Left renal pelvis (tissue), 4 donors: ENCODE results near the gene CDH23. TPM values are rescaled to one million over a fixed set of nuclear protein-coding genes. Genes with fewer than 3 reads are reported as not detected.

Source experiments
- DNase-seq, 4 donors: peaks; one replicate each; pipeline ENCODE4 v3.0.0-alpha.2; 2013; ENCODE audit warnings: low read depth in 4 of 4, low spot score in 3 of 4
- polyA plus RNA-seq, 4 donors: library from polyadenylated mRNA; unstranded; fragments of 120-200 nt; gene quantifications; one replicate each; pipeline ENCODE4 v1.2.1, GENCODE V29; 2013; ENCODE audit not compliant: insufficient read length in 4 of 4

Gene CDH23
- polyA plus RNA-seq, 4 donors = 1.5 to 28.3 (median 2.7) TPM

DNA sequence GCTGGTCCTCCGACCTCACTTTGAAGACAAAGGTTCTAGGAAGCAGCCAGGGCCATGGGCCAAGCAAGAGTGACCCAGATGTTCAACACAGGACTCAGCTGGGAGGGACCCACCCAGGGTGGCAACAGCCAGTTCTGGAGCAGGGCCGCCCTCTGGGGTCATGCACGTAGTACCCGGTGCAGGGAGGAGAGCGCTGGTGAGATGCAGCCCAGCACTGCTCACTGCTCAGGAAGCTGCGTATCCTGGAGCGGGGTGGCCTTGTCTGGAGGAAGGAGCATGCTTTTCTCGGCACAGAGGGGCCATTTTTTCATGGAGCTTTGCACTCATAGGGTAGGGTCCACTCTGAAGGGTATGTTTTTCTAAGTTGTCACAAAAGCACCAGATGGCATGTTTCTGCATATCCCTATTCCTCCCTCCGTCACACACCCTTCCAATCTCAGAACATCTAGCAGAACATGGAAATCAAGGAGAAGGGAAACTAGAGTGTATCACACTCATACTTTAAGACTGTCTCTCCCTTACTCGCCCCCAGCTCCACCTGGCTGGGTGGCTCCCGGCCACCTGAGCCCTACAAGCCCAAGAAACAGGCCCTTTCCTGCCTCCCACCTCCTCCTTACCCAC, 132.6 kb downstream of the CDH23 start:
- no peak for DNase-seq

DNA sequence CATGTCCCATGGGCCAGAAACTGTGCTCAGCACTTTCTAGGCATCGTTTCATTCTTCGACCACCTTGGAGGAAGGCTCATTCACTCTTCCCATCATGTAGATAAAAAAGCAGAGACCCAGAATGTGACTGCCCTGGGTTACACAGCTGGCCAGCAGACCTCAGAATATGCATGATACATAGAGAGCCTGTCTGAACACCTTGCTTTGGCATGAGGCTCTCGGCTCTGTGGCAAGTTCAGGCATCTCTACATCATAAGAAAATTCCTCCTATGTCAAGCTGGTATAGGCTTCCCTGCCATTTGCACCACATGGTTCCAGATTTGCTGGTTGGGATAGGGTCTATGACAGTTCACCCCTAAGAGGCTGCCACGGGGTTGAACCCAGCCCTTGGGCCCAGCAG, 134.1 kb downstream of the CDH23 start:
- no peak for DNase-seq

DNA sequence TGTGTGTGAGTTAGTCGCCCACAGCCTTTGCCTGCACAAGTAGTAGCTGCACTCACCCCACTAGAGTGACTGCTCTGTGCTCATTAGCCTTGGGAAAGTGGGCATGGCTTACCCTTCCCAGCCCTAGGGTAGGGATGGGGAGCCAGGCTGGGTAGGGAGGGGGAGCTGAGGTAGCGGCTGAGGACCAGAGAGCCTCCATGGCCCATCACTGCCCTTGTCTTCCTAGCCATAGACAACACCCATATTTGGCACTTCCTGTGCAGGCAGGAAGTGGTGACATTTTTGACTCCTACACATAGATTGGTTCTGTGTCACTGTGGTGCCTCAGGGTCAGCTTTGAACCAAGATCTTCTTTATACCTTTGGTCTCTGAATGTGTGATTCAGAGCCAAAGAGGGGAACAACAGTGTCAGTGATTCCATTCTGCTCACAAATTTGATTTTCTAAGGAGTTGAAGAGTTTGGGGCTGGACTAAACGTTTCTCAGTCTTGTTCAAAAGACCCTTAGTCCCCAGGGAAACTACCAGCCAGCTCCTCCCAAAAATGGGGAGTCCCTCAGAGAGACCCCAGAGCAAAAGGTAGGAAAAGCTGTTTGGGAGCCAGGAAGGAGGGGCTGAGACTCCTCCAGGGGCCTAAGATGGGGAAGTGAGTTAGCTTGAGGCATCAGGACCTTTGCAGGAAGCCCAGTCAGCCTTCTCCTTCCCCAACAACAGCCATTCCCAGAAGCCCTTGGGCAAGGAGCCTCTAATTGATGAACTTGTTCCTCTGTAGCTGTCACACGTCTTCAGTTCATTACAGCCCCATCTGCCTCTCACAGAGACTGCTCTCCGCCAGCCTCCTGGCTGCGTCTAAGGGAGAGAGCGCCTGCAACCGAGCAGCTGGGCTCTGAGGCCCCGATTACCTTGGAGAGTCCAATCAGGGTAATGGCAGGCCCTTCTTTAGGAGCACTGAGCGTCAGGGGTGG, 135.0 kb downstream of the CDH23 start:
- DNase-seq = no peak

DNA sequence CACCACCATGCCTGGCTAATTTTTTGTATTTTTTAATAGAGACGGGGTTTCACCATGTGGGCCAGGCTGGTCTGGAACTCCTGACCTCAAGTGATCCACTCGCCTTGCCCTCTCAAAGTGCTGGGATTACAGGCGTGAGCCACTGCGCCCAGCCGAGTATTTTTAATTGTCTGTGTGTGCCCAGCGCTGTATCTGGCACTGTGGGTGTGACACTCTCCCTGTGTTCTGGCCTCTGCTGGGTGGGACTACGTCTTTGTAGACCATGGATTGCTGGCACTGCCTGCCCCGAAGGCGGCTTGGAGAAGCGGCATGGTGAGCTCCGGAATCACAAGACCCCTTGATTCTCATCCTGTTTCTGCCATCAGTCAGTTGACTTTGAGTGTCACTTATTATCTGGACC, 136.2 kb downstream of the CDH23 start:
- DNase-seq = no peak

DNA sequence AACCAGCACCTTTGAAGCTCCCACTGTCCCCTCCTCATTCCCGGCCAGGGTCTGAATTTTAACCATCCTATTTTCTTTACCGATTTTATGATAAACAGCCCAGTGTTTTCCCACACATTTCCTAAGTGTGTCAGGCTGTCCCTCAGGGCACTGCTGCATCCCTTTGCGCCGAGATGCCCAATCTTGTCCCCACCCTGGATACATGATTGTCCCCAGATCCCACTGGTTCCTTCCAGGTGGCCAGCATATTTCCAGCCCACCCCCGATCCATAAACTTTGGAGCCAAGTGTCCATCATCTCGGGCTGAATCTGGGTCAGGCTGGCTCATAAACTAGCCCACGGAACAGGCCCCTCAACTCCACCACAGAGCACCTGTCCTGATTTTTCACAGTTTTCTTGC, 137.2 kb downstream of the CDH23 start:
- DNase-seq = no peak

DNA sequence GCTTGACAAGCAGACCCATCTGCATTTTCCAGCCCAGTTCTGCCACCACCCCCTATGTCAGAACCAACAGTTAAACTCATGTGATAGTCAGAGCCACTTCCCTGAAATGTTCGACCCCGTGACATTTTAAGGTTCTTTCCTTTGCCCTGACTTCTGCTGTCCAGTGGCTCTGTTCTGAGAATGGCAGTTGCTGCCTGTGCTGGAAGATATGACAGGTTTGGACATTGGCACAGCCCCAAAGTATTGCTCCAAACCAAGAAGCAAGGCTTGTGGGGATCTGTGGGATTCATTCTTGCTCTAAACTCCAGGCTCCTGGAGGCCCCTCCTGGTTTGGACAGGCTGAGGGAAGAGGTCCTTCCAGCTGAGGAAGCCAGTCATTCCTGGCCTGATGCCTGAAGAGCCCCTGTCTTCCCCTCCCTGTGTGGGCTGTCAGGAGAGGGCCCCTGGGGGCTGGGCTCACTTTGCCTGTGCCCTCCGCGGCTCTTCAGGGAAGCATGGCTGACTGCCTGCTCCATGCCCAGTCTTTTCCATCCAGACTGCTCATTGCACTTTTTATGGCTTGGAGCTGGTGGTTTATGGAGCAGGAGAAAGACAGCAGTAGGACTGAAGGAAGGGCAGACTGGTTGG, 138.0 kb downstream of the CDH23 start:
- no peak for DNase-seq

DNA sequence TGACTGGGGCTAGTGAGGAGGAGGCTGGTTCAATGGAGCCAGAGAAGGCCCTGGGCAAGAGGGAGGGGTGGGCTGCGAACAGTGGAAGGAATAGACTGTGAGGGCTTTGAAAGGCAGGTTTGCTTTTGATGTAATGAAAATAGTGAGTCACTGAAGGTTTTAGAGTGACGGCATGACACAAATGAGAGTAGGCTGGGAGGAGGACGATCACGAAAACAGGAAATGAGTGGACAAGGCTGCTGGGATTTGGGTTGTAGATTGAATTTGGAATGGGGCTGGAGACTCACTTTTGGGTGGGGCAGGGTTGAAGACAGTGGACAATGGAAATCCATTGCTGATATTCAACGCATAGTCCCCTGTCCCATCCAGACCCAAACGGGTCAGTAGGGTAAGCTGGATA, 139.6 kb downstream of the CDH23 start:
- DNase-seq = no peak

DNA sequence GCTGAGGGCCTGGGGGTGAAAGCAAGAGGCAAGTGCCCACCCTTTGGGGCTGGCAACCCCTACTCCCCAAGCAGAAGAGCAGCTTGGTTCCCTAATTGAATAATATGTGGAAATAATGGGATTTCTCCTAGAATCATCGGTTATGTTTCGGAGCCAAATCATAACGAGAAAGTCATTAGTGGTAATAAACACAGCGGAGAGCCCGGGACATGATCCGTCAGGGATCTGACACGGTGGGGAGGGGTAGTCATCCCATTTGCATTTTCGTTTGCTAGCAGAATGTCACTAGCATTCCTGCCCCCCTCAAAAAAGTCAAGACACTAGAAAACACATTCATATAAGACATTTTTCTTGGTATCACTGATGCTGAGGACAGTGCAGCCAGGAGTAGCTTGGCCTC, 140.4 kb downstream of the CDH23 start:
- no peak for DNase-seq

DNA sequence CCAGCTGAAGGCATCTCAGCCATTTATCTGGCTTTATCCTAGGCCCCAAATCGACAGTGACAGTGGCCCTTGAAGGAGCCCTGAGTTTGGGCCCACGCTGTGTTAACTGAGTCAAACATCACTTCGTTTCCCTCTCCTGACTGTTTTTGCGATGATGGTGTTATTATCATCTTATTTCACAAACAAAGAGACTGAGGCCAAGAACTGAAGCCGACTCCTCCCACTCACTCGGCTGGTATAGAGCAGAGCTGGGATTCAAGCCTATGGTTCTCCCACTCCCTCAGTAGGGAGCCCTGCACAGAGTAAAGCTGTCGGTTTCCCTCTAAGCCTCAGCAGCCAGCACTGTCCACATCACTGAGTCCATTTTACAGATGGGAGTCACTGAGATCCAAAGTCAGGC, 141.0 kb downstream of the CDH23 start:
- DNase-seq = no peak

DNA sequence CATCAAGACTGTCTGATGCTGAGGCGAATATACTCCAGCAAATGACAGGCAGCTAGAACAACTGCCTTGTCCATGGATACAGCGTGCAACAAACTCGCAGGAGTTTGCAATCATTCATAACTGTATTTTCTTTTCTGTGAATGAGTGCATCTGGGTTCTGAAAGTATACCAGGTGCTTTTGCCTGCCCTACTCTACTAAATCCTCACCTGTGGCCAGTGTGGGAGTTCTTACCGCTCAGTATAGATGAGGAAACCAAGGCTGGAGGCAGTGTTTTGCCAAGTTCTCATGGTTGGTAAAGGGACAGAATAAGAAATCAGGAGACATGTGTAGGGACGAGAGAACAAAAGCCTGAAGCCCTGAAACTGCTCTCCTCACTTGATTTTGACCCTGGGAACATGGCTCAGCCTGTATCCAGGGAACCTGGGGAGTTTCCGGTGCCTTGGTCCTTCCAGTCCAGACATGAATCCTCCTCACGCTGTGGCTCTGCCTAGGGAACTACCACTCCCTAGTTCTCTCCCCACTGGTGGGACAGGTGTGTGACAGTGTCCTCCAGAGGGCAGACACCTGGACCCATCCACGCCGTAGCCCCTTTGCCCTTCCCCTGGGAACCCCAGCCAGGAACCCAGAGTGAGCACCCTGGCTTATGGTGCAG, 142.0 kb downstream of the CDH23 start:
- DNase-seq = no peak

DNA sequence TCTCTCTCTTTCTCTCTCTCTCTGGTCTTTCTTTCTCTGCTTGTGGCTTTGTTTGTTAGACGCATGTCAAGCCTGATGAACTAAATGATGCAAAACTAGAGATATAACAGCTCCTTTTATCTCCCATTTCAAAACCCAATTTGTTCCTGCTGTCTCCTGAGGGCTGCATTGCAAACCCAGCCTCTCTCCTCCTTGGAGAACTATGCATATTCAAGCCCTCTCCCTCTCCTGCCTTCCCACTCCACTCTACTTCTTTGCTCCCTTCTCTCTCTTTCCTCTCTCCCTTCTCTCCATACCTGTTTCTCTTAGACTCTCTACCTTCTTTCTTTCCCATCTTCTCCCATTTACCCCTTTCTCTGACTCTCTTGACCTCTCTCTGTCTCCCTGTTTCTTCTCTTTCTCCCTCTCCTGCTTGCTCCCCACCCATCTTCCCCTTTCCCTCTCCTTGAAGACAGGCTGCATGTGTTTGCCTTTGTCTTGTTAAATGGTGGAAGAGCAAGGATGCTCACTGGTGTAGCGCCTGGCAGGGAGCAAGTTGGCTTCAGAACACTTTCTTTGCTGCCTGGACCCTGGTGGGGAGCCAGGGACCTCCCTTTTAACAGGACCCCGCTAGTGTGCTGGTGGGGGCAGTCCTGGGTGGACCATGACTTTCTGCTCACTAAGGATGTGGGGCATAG, 142.9 kb downstream of the CDH23 start:
- no peak for DNase-seq

DNA sequence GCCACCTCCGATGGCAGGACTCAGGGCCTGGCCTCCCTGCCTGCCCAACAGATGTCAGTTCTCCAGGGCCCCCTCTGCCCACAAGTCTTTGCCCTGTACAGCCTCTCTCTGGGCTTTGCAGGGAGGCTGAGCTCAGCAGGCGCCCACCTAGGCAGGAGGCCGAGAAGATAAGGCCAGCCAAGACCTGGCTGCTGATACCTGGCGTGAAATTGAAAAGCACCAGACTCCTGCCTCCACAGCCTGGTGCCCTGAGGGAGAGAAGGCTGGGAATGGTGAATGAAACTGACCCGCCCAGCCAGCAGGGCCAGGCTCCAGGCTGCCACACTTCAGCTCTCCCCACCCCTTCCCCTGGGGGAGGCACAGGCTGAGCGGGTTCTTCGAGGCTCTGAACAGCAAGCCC, 145.8 kb downstream of the CDH23 start:
- DNase-seq = no peak

DNA sequence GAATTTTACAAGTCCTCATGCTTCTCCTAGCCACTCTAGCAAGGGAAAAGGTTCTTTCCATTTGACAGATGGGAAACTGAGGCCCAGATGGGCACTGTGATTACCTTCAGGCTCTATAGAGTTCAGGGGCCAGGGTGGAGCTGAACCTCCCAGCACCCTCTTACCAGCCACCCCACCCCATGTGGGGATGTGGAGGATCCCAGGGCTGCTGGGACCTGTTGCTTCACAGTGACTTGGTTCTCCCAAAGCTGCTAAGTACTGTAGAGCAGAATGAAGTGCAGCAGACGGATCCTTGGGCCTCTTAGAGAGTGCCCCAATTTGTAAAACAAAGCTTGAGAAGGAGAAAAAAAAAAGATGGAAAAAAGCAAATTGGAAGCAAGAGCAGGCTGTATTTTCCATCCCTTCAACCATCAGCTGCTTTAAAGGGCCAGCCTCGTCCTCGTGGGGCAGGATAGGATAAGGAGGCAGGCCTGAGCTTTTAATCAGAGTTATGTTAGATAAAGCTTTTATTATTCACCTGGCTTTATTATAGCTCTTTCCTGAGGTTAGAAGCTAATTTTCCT, 147.0 kb downstream of the CDH23 start:
- no peak for DNase-seq

DNA sequence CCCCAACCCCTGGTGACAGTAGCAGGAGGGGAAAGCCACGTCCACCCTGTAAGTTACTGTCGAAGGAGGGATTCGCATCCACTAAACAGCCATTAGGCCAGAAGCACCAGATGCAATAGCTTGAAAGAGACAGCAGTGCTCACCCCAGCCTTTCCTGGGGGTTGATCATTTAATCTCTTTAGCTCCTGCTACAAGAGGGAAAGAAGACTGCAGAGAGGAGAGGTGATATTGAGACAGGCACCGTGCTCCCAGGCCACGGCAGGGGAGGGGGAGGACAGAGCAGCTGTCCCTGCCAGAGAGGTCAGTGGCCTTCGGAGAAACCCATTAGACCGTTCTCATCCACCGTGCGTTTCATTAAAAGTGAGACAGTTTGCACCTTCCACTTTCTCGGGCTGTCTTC, 148.3 kb downstream of the CDH23 start:
- DNase-seq = no peak

DNA sequence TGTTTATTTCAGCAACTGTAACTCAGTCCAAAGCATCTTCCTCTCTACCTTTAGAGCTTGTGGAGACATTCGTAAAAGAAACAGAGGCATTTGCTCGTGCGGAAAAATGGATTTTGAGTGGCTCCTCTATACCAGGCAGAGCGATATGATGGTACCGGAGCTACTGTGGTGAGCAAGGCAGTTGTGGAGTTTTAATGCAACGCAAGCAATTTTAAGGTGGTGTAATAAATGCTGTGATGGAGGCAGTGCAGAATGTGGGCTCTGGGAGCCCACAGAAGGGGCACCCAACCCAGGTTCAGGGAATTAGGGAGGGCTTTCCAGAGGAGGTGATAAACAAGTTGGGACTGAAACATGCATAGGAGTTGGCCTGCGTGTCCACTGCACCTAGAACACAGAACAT, 149.5 kb downstream of the CDH23 start:
- DNase-seq = no peak

DNA sequence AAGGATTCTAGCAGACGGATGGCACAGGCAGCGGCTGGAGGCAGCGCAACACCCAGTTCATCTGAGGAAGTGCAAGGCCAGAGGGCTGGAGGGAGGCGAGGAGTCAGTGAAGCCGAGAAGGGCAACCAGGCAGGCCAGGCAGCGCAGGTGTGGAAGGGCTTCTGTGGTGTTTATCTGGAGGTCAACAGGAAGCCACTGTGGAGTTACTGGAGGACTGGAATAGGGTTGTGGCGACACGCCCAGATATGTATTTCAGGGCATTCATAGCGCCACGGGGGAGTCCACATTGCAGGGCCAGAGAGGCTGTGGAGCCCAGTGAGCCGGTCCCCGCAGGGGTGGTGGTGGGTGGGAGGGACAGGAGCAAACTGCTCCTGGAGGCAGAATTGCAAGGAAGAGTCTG, 150.6 kb downstream of the CDH23 start:
- DNase-seq = no peak

DNA sequence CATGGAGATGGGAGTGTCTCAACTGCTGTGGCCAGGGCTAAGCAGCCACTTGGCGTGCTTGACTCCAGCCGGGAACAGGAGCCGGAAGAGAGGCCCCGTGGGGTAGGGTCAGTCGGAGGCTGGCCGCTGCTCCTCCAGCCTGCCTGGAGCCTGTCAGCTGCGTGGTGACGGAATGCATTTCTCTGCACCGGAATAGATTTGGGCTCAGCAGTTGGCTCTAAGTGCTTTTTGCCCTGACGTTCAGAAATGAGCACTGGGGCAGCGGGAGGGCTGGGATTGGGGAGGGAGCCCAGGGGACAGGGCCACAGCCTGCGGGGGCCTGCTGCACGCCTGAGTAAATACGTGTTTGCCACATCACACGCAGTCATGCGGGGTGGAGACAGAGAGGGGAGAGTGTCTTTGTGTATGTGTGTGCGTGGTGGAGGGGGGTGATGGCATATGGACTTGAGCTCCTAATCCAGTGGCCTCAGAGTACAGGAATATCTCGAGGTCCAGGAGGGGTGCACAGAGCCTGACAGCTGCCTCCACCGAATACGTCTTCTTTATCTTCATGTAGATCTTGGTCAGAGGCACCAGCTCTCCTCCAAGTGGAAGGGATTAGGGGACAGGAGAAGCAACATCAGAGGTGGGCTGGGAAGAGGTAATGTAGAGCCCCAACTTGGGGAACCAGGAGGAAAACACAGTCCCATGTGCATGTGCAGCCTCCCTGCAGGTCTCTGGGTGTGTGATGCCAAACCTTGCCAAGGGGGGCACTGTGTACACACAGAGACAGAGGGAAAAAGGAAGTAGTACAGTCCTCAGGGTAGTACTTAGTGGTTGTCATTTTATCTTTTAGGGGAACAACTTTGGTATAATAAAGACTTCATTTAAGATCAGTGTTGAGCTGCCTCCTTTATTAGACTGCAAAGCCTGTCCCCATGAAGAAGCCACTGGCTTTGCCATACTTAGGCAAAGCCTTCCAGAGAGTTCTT, 151.4 kb downstream of the CDH23 start:
- DNase-seq = peak; percentile 57 to 71 (median 59)

DNA sequence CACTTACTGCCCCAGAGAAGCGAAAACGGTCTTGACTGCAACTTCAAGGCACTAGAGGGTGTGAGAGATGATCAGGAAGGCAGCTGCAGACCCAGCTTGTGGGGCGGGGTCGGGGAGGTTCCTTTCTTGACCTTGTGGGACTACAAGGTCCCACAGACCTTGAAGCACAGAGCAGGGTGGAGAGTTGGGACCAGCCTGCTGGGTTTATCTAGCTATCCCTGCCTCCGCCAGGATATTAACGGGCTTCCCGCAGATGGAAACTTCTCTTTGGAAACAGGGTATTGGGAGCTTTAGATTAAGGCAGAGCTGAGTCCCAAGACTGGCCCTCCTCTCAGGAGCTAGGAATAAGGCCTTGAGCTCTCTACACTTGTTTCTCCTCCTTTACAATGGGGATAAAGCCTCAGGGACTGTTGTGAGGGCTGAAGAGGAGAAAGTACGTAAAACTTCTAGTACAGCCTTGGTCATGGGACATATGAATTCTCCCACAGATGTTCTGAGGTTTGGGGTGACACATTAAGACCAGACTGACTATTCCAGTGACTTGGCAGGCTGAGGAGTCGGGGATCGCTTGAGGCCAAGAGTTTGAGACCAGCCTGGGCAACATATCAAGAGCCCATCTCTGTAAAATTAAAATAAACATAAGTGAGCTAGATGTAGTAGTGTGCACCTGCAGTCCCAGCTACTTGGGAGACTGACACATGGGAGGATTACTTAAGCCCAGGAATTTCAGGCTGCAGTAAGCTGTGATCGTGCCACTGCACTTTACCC, 153.2 kb downstream of the CDH23 start:
- DNase-seq = no peak
